LNCAP (cell line): ENCODE results near the gene SNX12.

ENCODE experiments used
- CTCF ChIP-seq: fragments of 450-650 bp; IDR thresholded peaks from 2 replicates; pipeline ENCODE4 v1.5.1; 2017; ENCODE audit warnings: mild to moderate bottlenecking

The SNX12 gene

GRCh38 chrX:71098302-71098701 lies 30.2 kb upstream of the SNX12 start:
- TF ChIP-seq CTCF: 0 out of 2 replicates have a peak, but pooled peaks have one; percentile 10

- TF ChIP-seq CTCF: no peak
Measured at GRCh38 chrX:71096760-71097032, 28.6 kb upstream of the SNX12 start.

- TF ChIP-seq CTCF: no peak
Measured at GRCh38 chrX:71095981-71096759, 28.0 kb upstream of the SNX12 start.

- TF ChIP-seq CTCF: no peak
Measured at GRCh38 chrX:71095555-71095980, 27.4 kb upstream of the SNX12 start, which contains the start of gene FOXO4. Gene FOXO4 (plus strand): TSS chrX:71095851. CDS start chrX:71096529, 678 bp downstream.

- no peak for TF ChIP-seq CTCF
Measured at GRCh38 chrX:71095033-71095432, 26.9 kb upstream of the SNX12 start.

GRCh38 chrX:71091263-71091662 lies 23.1 kb upstream of the SNX12 start:
- no peak for TF ChIP-seq CTCF

- no peak for TF ChIP-seq CTCF
Measured at GRCh38 chrX:71085900-71086299, 17.8 kb upstream of the SNX12 start.

GRCh38 chrX:71082822-71083221 lies 14.7 kb upstream of the SNX12 start:
- no peak for TF ChIP-seq CTCF
